SU-DHL-6 (cell line): ENCODE measurements around the gene KCNK4.

Source experiments
- EZH2phosphoT487 ChIP-seq: fragments of 200-600 bp; sonication (generic), shearing (Covaris generic); conservative IDR thresholded peaks from 2 replicates; pipeline ENCODE4 v1.6.1; 2018; ENCODE audit warnings: mild to moderate bottlenecking, antibody characterized with exemption, low read length, moderate library complexity, mixed read lengths
- TF ChIP-seq, protein P1 (sequence below): fragments of 200-600 bp; sonication (generic); IDR thresholded peaks from one replicate; pipeline ENCODE4 v1.5.1; 2017; ENCODE audit warnings: antibody characterized with exemption, mild to moderate bottlenecking, low read length, moderate library complexity; ENCODE audit not compliant: insufficient read depth, poor library complexity, severe bottlenecking

DNA sequence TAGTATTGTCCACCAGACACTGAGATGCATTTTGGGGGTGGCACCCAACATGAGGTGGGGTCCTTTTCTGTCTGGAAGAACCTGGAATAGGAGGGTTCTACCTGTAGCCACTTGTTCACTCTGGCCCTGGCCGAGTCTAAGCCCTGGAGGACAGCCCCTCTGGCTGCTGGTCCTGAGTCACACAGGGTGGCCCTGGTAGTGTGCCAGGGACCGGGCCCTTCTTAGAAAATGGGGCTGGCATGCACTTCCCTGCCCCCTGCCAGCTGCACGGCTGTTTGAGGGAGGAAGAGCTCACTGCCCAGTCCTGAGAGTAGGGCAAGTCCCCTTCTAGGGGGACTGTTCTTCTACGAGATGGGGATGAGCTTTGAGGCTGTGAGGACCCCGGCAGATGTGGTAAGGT, 37.6 kb upstream of the KCNK4 start:
- TF ChIP-seq, protein P1, sequence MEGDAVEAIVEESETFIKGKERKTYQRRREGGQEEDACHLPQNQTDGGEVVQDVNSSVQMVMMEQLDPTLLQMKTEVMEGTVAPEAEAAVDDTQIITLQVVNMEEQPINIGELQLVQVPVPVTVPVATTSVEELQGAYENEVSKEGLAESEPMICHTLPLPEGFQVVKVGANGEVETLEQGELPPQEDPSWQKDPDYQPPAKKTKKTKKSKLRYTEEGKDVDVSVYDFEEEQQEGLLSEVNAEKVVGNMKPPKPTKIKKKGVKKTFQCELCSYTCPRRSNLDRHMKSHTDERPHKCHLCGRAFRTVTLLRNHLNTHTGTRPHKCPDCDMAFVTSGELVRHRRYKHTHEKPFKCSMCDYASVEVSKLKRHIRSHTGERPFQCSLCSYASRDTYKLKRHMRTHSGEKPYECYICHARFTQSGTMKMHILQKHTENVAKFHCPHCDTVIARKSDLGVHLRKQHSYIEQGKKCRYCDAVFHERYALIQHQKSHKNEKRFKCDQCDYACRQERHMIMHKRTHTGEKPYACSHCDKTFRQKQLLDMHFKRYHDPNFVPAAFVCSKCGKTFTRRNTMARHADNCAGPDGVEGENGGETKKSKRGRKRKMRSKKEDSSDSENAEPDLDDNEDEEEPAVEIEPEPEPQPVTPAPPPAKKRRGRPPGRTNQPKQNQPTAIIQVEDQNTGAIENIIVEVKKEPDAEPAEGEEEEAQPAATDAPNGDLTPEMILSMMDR = no peak
- TF ChIP-seq EZH2phosphoT487 = no peak
